HEK293 (cell line): ENCODE measurements around the gene ZNHIT1.
A peak's percentile ranks its signal among the peaks of the same experiment; 100 is the strongest.
"Not testable (repeated sequence)": the region's sequence is repeated elsewhere in the genome, so short reads cannot be mapped to it uniquely, and the experiment has no call there.

Experiments
- CTCF ChIA-PET: fragments of 350-600 bp; formaldehyde crosslinking; extraction: SDS; loops from one replicate; lab custom pipeline; 2021; ENCODE audit warnings: antibody characterized with exemption; lab: Yijun Ruan, JAX
- POLR2A ChIA-PET: fragments of 300-600 bp; formaldehyde crosslinking; extraction: SDS; loops from one replicate; lab custom pipeline; 2020; ENCODE audit warnings: antibody characterized with exemption, inconsistent platforms; lab: Yijun Ruan, JAX
- H3K27ac ChIP-seq: fragments of 200-500 bp; sonication (Bioruptor generic); 2 replicates; pipeline ENCODE4 v1.5.1; 2014; ENCODE audit warnings: low read depth, low read length, control low read depth, inconsistent platforms; ENCODE audit errors: extremely low read depth
- H3K36me3 ChIP-seq, 2 experiments: fragments of 200-500 bp in 1 of 2; sonication (Bioruptor generic) in 1 of 2; 1 replicate in 1 of 2; 2 replicates in 1 of 2; pipeline ENCODE4 v1.5.1; 2014 to 2017; ENCODE audit warnings: inconsistent platforms in 2 of 2, low read length in 2 of 2; ENCODE audit not compliant: control insufficient read depth in 2 of 2, insufficient read depth in 1 of 2
- H3K4me1 ChIP-seq: fragments of 200-500 bp; sonication (Bioruptor generic); 2 replicates; pipeline ENCODE4 v1.5.1; 2014; ENCODE audit warnings: mild to moderate bottlenecking, low read length, inconsistent platforms; ENCODE audit not compliant: control insufficient read depth, insufficient read depth
- H3K4me3 ChIP-seq: 2 replicates; pipeline ENCODE4 v1.5.1; 2011; ENCODE audit warnings: low read depth, mild to moderate bottlenecking, control low read depth, low read length, moderate library complexity
- H3K9me3 ChIP-seq: fragments of 200-500 bp; sonication (Bioruptor generic); 2 replicates; pipeline ENCODE4 v1.5.1; 2014; ENCODE audit warnings: low read depth, low read length, inconsistent platforms; ENCODE audit not compliant: control insufficient read depth, insufficient read depth
- EGR2 ChIP-seq: fragments of 450-650 bp; formaldehyde crosslinking; IDR thresholded peaks from 2 replicates; pipeline ENCODE4 v1.5.1; 2016; ENCODE audit warnings: low read depth, missing biosample characterization, missing genetic modification characterization
- MYNN ChIP-seq: fragments of 450-650 bp; formaldehyde crosslinking; IDR thresholded peaks from 2 replicates; pipeline ENCODE4 v1.5.1; 2016; ENCODE audit warnings: missing biosample characterization, missing genetic modification characterization, borderline replicate concordance
- RBAK ChIP-seq: fragments of 450-650 bp; formaldehyde crosslinking; IDR thresholded peaks from 2 replicates; pipeline ENCODE4 v1.5.1; 2016; ENCODE audit warnings: missing biosample characterization, missing genetic modification characterization
- REST ChIP-seq: fragments of 450-650 bp; formaldehyde crosslinking; IDR thresholded peaks from 2 replicates; pipeline ENCODE4 v1.5.1; 2016; ENCODE audit warnings: missing biosample characterization, missing genetic modification characterization
- YY2 ChIP-seq: fragments of 450-650 bp; formaldehyde crosslinking; IDR thresholded peaks from 2 replicates; pipeline ENCODE4 v1.5.1; 2016; ENCODE audit warnings: missing biosample characterization, missing genetic modification characterization
- ZFHX2 ChIP-seq: fragments of 450-650 bp; formaldehyde crosslinking; conservative IDR thresholded peaks from 2 replicates; pipeline ENCODE4 v1.5.1; 2016; ENCODE audit warnings: missing biosample characterization, missing genetic modification characterization
- ZNF121 ChIP-seq: fragments of 450-650 bp; formaldehyde crosslinking; IDR thresholded peaks from 2 replicates; pipeline ENCODE4 v1.5.1; 2016; ENCODE audit warnings: missing biosample characterization, missing genetic modification characterization
- ZNF513 ChIP-seq: fragments of 450-650 bp; IDR thresholded peaks from 2 replicates; pipeline ENCODE4 v1.5.1; 2018; ENCODE audit warnings: missing biosample characterization, missing genetic modification characterization
- ZNF521 ChIP-seq: fragments of 450-650 bp; formaldehyde crosslinking; IDR thresholded peaks from 2 replicates; pipeline ENCODE4 v1.5.1; 2017; ENCODE audit warnings: missing biosample characterization, mild to moderate bottlenecking, missing genetic modification characterization
- ZNF837 ChIP-seq: fragments of 450-650 bp; formaldehyde crosslinking; IDR thresholded peaks from 2 replicates; pipeline ENCODE4 v1.5.1; 2016; ENCODE audit warnings: missing biosample characterization, missing genetic modification characterization

Gene ZNHIT1

GRCh38 chr7:101202603-101202918 is 15.4 kb upstream of the ZNHIT1 start:
- H3K9me3 ChIP-seq, result no peaks in the 10 kb centered on the region
- CTCF ChIA-PET, result interaction anchor here (3.2 kb wide), 1 partner anchor 10 kb away, joined by 17 read pairs; no protein-coding TSS in a partner anchor
- peaks cover 0 to 2% of the 10 kb centered on the region in 2 experiments; a peak in 1 of 3 replicates for H3K36me3 ChIP-seq
- no peak overlapping the region for H3K27ac ChIP-seq
- TF ChIP-seq ZNF121 (tag by site-specific recombination), result peak; percentile 34; the same call in 1 of the 2 replicates
- no peak for TF ChIP-seq ZNF837 (tag by site-specific recombination)
- no peak overlapping the region for H3K4me3 ChIP-seq
- POLR2A ChIA-PET, result interaction anchor here (0.6 to 1.5 kb wide), 2 partner anchors 15 to 51 kb away, joined by 5 to 6 read pairs; partner anchors contain the start of genes PLOD3 and ZNHIT1
- no peaks in the 10 kb centered on the region for H3K4me1 ChIP-seq

GRCh38 chr7:101203740-101204738 is 13.9 kb upstream of the ZNHIT1 start:
- not testable (repeated sequence) for H3K27ac ChIP-seq, H3K4me3 ChIP-seq, H3K9me3 ChIP-seq, H3K4me1 ChIP-seq
- H3K36me3 ChIP-seq, result peaks cover 0 to 10% of the 10 kb centered on the region in 2 experiments; a peak in 2 of 3 replicates
- ChIA-PET CTCF (interaction anchor here (0.7 to 3.2 kb wide), 3 partner anchors 9 to 40 kb away, joined by 3 to 17 read pairs (median 5); no protein-coding TSS in a partner anchor), POLR2A (interaction anchor here (0.6 to 0.9 kb wide), 2 partner anchors 14 to 17 kb away, joined by 3 read pairs; partner anchors contain the start of gene ZNHIT1)

GRCh38 chr7:101205901-101206664 is 11.9 kb upstream of the ZNHIT1 start:
- Histone ChIP-seq H3K36me3 (peaks cover 0 to 20% of the 10 kb centered on the region in 2 experiments; a peak in 2 of 3 replicates), H3K4me1 (no peaks in the 10 kb centered on the region), H3K4me3 (no peak overlapping the region), H3K27ac (no peak overlapping the region), H3K9me3 (no peaks in the 10 kb centered on the region)
- TF ChIP-seq ZNF513 (tag by site-specific recombination) (no peak), EGR2 (tag by site-specific recombination) (0 out of 2 replicates have a peak, but pooled peaks have one; percentile 23), ZNF521 (no peak), REST (tag by site-specific recombination) (no peak), ZFHX2 (tag by site-specific recombination) (peak; percentile 35), YY2 (no peak)
- CTCF ChIA-PET, result interaction anchor here (0.6 to 0.9 kb wide), 5 partner anchors 20 to 302 kb away, joined by 3 to 6 read pairs (median 3); no protein-coding TSS in a partner anchor
- POLR2A ChIA-PET, result no interaction called here

- no peak overlapping the region for H3K4me3 ChIP-seq
- CTCF ChIA-PET, result interaction anchor here (0.6 to 0.9 kb wide), 2 partner anchors 20 to 63 kb away, joined by 3 to 6 read pairs; no protein-coding TSS in a partner anchor
- no peaks in the 10 kb centered on the region for H3K9me3 ChIP-seq
- POLR2A ChIA-PET, result no interaction called here
- no peak overlapping the region for H3K27ac ChIP-seq
- H3K4me1 ChIP-seq, result no peaks in the 10 kb centered on the region
- H3K36me3 ChIP-seq, result peaks cover 0 to 25% of the 10 kb centered on the region in 2 experiments; a peak in 2 of 3 replicates
- TF ChIP-seq MYNN (tag by site-specific recombination) (peak; percentile 32; the same call in 1 of the 2 replicates), RBAK (tag by site-specific recombination) (no peak)
Measured at GRCh38 chr7:101206665-101207042, 11.3 kb upstream of the ZNHIT1 start.
